Skeletal muscle satellite cell (primary cell): Measurements from ENCODE around the gene AKT1. TPM values are rescaled to one million over a fixed set of nuclear protein-coding genes. Genes with fewer than 3 reads are reported as not detected.
"Not testable (repeated sequence)": the region's sequence is repeated elsewhere in the genome, so short reads cannot be mapped to it uniquely, and the experiment has no call there.

Source experiments
- H3K27me3 ChIP-seq: 2 replicates; pipeline ENCODE4 v1.7.0; 2013; ENCODE audit warnings: low read length; ENCODE audit not compliant: control insufficient read depth, insufficient read depth
- H3K36me3 ChIP-seq: 2 replicates; pipeline ENCODE4 v1.7.0; 2013; ENCODE audit warnings: mild to moderate bottlenecking, control low read depth, low read length; ENCODE audit not compliant: insufficient read depth
- H3K4me1 ChIP-seq: 2 replicates; pipeline ENCODE4 v1.7.0; 2013; ENCODE audit warnings: low read length; ENCODE audit not compliant: control insufficient read depth, insufficient read depth
- H3K4me2 ChIP-seq: 2 replicates; pipeline ENCODE4 v1.7.0; 2013; ENCODE audit warnings: mild to moderate bottlenecking, low read length
- H3K4me3 ChIP-seq: 2 replicates; pipeline ENCODE4 v1.7.0; 2013; ENCODE audit warnings: low read length
- H3K9ac ChIP-seq: 2 replicates; pipeline ENCODE4 v1.7.0; 2013; ENCODE audit warnings: mild to moderate bottlenecking, low read depth, low read length, moderate library complexity
- H3K9me3 ChIP-seq: replicated peaks from 2 replicates; pipeline ENCODE4 v1.7.0; 2013; ENCODE audit warnings: mild to moderate bottlenecking, control low read depth, low read length
- total RNA-seq: library from RNA; depleted of rRNA; stranded (reverse); fragments of >200 nt; gene quantifications from 2 replicates; pipeline ENCODE4 v1.2.3, GENCODE V29; 2012; rRNA removed

Gene AKT1
- 180 and 188 TPM in 2 replicates for total RNA-seq

DNA sequence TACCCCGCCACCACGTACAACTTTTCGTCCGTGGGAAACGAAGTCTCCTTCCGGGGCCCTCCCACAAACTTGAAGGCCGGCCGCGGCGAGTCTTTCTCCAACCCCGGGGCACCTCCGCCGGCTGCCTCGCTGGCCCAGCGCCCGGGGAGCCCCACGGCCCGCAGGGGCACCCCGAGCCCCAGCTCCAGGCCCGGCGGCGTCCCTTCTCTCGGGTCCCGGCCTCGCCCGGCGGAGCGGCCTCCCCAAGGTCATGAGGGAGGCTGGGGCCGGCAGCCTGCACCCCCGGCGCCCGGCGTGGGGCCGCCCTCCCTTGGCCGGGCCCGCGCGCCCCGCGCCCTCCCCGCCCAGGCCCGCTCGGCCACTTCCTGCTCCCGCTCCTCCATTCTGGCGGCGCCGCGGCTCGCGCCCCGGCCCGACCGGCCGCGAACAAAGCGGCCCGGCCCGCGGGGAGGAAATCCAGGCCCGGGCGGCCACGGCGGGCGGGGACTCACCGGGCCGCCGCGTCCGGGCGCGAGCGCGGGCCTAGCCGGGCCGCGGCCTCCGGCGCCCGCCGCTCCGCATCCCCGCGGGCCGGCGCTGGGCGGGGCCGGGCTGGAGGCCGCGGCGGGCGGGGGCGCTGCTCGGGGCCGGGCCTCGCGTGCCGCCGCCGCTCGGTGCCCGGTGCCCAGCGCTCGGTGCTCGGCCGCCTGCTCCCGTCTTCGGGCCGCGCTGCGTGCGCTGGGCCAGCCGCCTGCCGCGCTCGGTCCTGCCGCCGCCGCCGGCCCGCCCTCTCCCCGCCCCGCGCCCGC, at the start of gene AKT1:
TSS of gene AKT1 (minus strand) at position 756 of the 788 bp plus-strand sequence. CDS start 3,105 bp downstream, outside the sequence.
- Histone ChIP-seq H3K4me1 (peaks cover 49% of the 10 kb centered on the region), H3K27me3 (no peaks in the 10 kb centered on the region), H3K4me2 (peak within 1 kb of the TSS; percentile 88), H3K9ac (peak within 1 kb of the TSS; percentile 93), H3K4me3 (peak within 1 kb of the TSS; percentile 84), H3K9me3 (no peaks in the 10 kb centered on the region), H3K36me3 (peaks cover 22% of the 10 kb centered on the region)

DNA sequence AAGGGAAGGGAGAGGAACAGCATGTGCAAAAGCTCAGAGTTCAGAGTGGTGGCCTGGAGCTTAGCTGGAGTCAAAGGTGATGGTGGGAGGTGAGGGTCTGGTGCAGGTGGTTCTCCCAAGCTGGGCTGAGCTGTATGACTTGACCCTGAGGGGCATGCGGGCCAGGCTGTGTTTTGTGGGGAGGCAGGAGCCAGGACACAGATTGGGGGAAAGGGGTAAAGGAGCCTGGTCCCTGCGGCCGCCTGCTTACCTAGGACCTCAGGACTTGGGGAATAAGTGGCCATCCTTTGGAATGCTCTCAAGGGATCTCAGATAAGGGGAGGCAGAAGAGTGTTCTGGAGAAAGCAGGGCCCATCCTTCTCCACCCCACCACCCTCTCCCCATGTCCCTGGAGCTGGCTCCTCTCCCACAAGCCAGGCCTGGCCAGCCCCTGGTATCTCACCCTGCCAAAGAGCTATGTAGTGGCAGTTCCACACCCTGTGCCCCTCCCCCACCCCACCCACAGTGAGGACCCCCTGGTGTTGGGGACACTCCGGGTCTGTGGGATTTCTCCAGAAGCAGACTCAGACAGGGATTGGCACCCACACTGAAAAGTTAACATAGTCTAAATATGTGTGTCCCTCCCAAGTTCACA, 49.6 kb upstream of the AKT1 start:
- Histone ChIP-seq H3K4me3 (no peak overlapping the region), H3K27me3 (peaks cover 74% of the 10 kb centered on the region), H3K9ac (no peak overlapping the region), H3K36me3 (no peaks in the 10 kb centered on the region), H3K9me3 (no peaks in the 10 kb centered on the region), H3K4me1 (peaks cover 7% of the 10 kb centered on the region), H3K4me2 (no peak overlapping the region)

DNA sequence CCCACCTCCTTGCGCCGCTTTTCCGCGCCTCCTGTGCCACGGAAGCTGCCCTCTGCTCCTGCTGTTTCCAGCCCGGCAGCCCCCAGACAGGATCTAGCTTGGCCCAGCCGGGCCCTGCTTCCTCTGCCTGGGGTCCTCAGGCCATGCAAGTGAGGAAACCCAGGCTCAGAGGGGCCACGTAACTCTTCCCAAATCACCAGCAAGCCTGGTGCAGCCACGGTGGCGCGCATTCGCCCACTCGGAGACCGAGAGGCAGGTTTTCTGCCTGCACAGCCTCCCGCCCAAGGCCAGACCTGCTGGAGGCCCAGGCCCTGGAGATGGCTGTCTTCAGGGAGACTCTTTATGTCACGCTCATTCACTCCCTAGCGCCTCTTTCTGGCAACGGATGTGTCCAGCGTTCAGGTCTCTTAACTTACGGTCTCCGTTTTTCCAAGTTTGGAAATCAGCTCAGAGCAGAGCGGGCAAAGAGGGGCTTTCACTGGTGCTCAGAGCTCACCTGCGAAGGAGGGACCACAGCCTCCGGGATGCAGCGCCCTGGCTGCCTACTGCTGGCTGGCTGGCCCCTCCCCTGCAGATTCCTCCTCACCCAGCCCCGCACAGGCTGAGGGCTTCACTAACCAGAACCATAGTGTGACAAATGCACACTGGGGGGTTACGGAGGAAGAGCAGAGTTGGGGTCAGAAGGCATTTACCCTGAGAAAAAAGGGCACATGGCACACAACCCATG, 48.9 kb upstream of the AKT1 start:
- H3K27me3 ChIP-seq = peaks cover 73% of the 10 kb centered on the region
- H3K4me1 ChIP-seq = peaks cover 7% of the 10 kb centered on the region
- H3K36me3 ChIP-seq = no peaks in the 10 kb centered on the region
- no peak overlapping the region for H3K9ac ChIP-seq
- H3K4me2 ChIP-seq = peak overlapping the region; percentile 58
- H3K4me3 ChIP-seq = no peak overlapping the region
- no peaks in the 10 kb centered on the region for H3K9me3 ChIP-seq

DNA sequence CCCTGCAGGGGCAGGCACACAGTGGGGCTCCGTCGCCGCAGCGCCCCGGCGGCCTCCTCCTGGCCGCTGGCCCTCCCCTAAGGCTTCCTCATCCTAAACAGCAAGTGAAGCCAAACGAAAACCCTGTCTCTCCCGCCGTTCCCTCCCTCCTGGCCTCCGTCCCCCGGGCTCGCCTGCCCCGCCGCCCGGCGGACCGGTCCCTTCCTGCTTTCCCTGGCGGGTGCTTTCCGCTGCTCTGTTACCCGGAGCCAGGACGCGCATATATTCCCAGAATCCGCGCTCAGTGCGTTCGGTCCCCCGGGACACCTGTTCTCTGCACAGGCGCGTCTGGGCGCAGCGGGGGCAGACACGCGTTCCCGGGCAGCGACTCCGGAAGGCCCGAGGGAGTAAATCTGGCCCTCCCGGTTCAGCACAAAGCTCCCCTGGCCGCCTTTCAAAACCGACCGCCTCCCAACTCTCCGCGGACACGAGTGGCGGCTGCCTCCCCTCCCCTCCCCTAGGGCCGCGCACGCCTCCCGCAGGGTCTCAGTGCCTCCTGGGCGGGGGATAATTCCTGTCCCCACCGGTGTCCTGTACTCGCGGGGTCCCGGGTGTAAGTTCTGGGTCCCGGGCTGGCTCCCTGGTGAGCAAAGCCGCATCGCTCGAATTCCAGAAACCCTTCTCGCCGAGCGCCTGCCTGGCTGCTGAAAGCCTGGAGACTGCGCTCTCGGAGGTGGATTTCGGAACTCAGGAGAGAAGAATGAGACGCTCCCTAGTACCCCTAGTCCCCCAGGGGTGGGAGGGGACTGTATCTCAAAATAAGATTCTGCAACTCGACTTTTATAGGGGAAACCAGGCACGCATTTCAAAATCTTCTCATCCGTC, 48.1 kb upstream of the AKT1 start:
- no peak overlapping the region for H3K9ac ChIP-seq
- peaks cover 68% of the 10 kb centered on the region for H3K27me3 ChIP-seq
- H3K4me2 ChIP-seq = peak overlapping the region; percentile 58
- peak overlapping the region; percentile 59 for H3K4me3 ChIP-seq
- H3K36me3 ChIP-seq = no peaks in the 10 kb centered on the region
- H3K9me3 ChIP-seq = no peaks in the 10 kb centered on the region
- H3K4me1 ChIP-seq = peaks cover 7% of the 10 kb centered on the region

DNA sequence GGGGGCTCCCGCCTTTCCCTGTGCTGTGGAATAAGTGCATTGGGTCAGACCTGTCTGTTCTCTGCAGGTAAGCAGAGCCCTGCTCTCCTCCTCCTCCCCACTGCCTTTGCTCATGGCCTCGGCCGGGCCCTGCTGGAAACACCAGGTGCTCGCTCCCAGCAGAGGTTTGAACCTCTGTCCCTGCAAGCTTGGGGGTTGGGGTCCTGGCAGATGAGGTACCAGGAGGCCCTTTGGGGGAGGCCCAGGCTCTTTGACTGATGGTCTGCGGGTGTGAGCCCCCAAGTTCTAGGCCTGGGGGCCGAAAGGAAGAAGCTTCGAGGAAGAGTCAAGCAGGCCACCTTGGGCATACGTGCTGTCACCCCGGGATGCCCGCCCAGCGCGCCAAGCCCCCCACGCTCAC, 47.5 kb upstream of the AKT1 start:
- H3K27me3 ChIP-seq = peaks cover 65% of the 10 kb centered on the region
- H3K9me3 ChIP-seq = no peaks in the 10 kb centered on the region
- no peaks in the 10 kb centered on the region for H3K36me3 ChIP-seq
- H3K4me2 ChIP-seq = no peak overlapping the region
- peaks cover 7% of the 10 kb centered on the region for H3K4me1 ChIP-seq
- H3K9ac ChIP-seq = no peak overlapping the region
- H3K4me3 ChIP-seq = no peak overlapping the region

DNA sequence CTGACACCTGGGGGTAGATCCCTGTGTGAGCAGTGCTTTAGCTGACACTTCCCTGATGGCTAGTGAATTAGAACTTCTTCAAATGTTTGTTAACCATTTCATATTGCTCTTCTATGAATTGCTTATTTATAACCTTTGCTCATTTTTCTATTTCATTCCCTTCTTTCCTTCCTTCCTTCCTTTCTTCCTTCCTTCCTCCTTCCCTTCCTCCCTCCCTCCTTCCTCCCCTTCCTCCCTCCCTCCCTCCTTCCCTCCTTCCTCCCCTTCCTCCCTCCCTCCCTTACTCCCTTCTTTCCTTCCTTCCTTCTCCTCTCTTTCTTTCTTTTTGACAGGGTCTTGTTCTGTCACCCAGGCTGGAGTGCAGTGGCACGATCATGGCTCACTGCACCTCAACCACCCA, 46.2 kb upstream of the AKT1 start:
- Histone ChIP-seq H3K27me3 (peaks cover 63% of the 10 kb centered on the region), H3K9me3 (no peaks in the 10 kb centered on the region), H3K4me3 (no peak overlapping the region), H3K36me3 (no peaks in the 10 kb centered on the region), H3K4me2 (no peak overlapping the region), H3K9ac (no peak overlapping the region), H3K4me1 (peaks cover 7% of the 10 kb centered on the region)

DNA sequence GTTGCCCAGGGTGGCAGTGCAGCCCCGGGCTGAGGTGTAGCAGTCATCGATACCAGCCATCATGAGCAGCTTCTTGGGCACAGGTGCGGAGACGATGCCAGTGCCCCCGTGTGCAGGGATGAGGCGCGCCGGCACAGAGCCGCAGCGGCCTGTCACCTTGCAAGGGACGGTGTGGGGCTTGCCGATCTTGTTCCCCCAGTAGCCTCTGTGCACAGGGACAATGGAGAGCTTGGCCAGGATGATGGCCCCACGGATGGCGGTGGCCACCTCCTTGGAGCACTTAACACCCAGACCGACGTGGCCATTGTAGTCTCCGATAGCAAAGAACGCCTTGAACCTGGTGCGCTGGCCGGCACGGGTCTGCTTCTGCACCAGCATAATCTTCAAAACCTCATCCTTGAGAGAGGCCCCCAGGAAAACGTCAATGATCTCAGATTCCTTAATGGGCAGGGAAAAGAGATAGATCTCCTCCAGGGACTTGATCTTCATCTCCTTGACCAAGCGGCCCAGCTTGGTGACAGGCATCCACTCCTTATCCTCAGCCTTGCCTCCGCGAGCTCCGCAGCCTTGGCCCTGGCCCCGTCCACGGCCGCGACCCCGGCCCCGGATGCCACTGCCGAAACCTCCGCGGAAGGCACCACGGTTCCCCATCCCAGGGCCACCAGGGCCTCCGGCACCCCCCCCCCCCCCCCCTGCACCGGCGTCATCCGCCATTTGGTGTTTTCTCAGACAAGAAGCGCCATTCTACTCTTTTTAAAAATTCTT, 40.8 kb upstream of the AKT1 start:
- not testable (repeated sequence) for H3K9ac ChIP-seq, H3K9me3 ChIP-seq, H3K4me2 ChIP-seq, H3K4me3 ChIP-seq, H3K36me3 ChIP-seq, H3K4me1 ChIP-seq
- peaks cover 11% of the 10 kb centered on the region for H3K27me3 ChIP-seq

DNA sequence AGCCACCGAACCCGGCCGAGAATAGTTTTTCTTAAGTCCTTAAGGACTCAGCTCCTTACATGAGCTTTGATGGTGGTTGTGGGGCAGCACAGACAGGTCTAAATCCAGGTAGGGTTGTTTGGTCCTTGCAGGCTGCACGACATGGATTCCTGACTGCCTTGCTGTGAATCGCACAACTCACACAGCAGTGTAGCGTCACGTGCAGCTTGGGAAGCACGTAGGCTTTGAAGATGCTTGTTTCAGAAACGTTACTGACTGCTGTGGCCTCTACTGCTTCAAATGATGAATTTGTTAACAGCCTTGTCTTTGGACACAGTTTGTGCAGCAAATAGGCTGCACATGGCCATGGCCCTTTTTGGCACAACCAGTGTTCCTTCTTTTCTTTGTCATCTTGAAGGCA, 35.2 kb upstream of the AKT1 start:
- Histone ChIP-seq H3K36me3 (no peaks in the 10 kb centered on the region), H3K9me3 (no peaks in the 10 kb centered on the region), H3K4me3 (no peak overlapping the region), H3K9ac (no peak overlapping the region), H3K27me3 (no peaks in the 10 kb centered on the region), H3K4me2 (no peak overlapping the region), H3K4me1 (peaks cover 16% of the 10 kb centered on the region)

DNA sequence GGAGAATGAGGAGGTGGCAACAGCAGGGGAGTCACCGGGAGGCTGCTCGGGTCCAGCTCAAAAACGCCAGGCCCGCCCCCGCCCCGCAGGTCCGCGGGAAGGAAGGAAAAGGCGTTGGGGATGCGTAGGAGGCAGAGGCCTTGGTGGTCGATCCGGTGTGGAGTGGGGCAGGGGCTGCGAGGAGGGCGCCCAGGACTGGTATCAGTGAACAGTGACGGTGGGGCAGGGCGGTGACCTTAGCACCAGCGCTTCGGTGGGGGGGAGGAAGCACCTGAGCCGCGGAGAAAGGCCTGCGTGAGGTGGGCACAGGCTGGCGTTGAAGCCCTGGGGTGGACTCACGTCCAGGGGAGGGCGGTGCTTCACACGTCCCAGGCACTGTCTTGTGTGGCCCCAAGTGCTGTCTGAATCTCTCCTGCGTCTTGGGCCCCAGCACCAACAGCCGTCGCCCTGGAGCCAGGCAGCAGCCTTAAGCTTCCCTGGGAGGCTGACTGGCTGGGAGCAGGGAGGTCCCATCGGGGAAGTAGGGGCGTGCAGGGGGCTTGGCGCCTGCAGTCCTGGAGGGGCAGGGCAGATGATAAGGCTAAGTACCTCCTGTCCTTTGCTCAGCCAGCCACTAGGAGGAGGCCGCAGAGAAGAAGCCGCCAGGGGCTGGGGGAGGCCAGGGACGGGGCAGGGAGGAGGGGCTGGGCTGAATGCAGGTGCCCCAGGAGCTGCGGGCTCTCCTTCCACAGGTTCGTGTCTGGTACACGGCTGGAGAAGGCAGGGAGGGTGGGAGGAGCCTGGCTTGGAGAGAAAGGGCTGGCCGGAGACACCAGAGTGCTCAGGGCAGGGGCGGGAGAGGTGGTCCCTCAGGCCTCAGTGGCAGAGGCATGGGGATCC, 31.9 kb upstream of the AKT1 start:
- Histone ChIP-seq H3K9me3 (no peaks in the 10 kb centered on the region), H3K9ac (no peak overlapping the region), H3K4me3 (peak overlapping the region; percentile 47)

DNA sequence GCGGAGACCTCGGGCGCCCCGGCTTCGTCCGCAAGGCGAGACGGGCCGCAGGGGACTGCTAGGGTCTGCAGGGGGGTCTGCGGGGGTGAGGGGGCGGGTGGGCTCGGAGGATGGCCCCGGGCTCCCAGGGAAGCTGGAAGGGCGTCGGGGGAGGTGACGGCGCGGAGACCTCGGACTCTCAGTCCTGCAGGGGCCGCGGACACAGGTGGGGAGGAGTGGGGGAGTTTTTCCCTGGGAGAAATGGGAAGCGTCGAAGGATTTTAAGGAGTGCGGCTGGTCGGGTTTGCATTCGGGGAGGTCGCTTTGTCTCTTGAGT, 31.3 kb upstream of the AKT1 start:
- H3K36me3 ChIP-seq = no peaks in the 10 kb centered on the region
- H3K27me3 ChIP-seq = no peaks in the 10 kb centered on the region
- H3K4me1 ChIP-seq = peaks cover 19% of the 10 kb centered on the region
- no peaks in the 10 kb centered on the region for H3K9me3 ChIP-seq
- H3K9ac ChIP-seq = no peak overlapping the region
- peak overlapping the region; percentile 61 for H3K4me3 ChIP-seq
- peak overlapping the region; percentile 73 for H3K4me2 ChIP-seq

More for the DNA sequence above, 31.9 kb upstream of the AKT1 start:
- H3K36me3 ChIP-seq = no peaks in the 10 kb centered on the region
- H3K4me2 ChIP-seq = peak overlapping the region; percentile 73
- no peaks in the 10 kb centered on the region for H3K27me3 ChIP-seq
- peaks cover 19% of the 10 kb centered on the region for H3K4me1 ChIP-seq
